RPMI7951 (cell line): ENCODE data around the gene LCE2C. TPM values are rescaled to one million over a fixed set of nuclear protein-coding genes. Genes with fewer than 3 reads are reported as not detected.
"Not testable (repeated sequence)": the region's sequence is repeated elsewhere in the genome, so short reads cannot be mapped to it uniquely, and the experiment has no call there.

Experiments used
- DNase-seq: peaks from one replicate; pipeline ENCODE4 v3.0.0-alpha.2; 2012; ENCODE audit warnings: low read depth
- total RNA-seq: library from RNA; depleted of rRNA; stranded (reverse); fragments of >200 nt; shearing (Covaris generic); gene quantifications from 2 replicates; pipeline ENCODE4 v1.2.3, GENCODE V29; 2014; rRNA removed

Gene LCE2C, protein sequence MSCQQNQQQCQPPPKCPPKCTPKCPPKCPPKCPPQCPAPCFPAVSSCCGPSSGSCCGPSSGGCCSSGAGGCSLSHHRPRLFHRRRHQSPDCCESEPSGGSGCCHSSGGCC
- not detected in 2 replicates for total RNA-seq

DNA sequence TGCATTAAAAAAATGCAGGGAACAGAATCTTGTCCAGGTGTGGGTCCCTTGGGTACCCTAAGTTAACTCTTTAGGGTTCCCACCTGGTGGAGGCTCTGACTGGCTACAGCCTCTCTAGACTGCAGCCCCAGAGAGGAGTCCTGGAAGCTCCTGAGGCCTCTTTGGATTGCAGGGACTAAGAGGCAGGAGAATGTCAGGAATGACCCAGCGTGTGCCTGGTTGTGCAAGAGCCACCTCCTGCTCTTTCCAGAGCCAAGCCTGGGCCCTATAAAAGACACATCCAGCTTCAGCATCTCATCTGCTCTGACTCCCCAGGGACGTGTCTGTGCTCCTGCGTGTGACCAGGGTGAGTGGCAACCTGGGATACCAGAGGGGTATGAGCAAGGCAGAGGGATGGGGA, at the start of gene LCE2C:
Gene LCE2C (plus strand): TSS at position 297 of the 400 bp plus-strand sequence. CDS start 737 bp downstream, outside the sequence.
- DNase-seq = not testable (repeated sequence)

DNA sequence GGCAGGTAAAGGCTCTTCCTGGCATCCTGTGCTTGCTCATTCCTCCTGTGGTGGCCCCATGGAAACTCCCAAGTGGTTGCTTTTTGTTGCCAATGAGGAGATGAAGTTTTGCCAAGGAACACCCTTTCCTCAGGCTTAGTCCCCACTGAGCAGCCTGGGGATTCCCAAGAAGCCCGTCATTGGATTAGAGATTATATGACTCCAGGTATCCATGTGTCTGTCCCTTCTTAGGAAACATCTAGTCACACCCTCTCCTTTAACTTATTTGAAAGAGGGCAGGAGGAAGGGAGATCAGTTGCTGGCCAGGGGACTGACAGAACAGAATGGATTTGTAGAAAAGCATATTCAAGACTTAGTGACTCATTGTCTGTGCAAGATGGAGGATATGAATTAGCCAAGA, 48.3 kb upstream of the LCE2C start:
- no peak for DNase-seq

DNA sequence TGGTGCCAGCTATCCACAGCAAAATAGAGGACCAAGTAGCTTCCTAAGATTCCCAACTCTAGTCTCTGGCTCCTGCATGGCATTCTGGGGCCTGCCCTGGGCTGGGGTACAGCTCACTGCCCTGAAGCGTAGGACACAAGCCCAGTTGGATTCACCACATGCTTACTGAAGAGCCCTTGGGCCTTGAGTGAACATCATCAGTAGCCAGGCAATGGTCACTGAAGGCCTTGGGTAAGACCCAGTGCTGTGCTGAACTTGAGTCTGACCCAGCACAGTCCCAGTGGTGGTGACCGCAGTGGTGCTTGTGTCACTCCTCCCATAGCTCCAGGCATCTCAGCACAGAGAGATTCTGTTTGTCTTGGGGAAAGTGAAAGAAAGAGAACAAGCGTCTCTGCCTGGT, 44.5 kb upstream of the LCE2C start:
- DNase-seq = peak; percentile 57

DNA sequence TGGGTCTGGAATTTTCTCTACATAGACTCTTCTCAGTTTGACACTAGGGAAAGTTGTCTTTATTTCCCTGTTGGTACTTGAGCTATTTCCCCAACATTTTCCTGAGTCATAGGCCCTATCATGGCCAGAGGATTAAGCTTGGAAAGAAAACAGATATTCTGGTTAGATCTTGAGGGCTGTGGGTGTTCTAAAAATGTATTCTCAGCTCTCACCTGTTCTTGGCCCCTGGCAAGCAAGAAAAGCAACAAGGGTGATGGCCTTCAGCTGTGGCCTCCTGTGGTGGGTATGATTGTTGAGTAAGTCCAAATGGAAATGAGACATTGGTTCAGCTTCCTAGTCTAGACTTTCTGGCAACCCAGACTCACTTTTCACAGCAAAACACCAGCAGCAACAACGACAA, 34.7 kb upstream of the LCE2C start:
- DNase-seq = no peak

DNA sequence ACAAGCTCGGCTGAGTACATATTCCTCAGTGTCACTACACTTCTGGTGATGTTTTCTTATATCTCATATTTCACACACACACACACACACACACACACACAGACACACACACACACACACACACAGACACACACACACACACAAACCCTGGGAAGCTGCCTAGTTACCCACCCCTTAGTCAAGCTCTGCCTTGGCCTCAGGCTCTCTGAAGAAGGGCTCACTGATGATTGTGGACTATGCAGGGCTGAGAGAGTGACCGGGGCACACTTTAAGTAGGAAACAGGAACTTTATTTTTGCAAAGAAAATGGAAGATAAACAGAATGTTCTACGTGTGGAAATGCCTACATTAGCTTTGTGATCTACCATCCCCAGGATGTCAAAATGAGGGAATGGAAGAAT, 31.1 kb upstream of the LCE2C start:
- no peak for DNase-seq

DNA sequence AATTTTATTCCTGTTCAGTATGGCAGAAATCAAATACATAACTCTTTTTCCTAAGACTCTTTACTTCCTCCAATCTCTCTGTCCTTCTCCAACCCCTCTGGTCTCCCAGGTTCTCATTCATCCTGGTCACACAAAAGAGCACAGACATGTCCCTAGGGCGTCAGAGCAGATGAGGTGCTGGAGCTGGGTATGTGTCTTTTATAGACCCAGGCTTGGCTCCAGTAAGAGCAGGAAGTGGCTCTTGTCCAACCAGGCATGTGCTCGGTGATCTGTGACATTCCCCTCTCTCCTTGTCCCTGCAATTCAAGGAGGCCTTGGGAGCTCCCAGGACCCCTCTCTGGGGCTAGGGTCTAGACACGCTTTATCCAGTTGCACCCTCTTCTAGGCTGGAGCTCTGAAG, 29.9 kb upstream of the LCE2C start:
- DNase-seq = no peak

DNA sequence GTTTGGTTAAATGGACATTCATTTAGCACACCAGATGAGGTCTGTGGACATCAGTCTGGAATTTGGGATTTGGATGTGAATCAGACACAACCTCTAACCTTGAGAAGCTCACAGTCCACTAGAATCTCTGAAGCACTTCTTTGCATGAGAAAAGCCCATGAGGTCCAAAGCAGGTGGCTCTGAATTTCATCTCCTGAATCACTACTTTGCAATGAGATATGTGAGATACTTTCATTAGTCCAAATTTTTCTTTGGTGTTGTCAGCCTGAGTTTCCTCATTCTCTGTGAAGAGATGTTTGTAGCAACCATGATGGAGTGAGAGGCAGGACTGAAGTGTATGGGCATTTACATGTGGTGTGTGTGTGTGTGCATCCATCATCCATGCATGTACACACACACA, 28.4 kb upstream of the LCE2C start:
- no peak for DNase-seq

DNA sequence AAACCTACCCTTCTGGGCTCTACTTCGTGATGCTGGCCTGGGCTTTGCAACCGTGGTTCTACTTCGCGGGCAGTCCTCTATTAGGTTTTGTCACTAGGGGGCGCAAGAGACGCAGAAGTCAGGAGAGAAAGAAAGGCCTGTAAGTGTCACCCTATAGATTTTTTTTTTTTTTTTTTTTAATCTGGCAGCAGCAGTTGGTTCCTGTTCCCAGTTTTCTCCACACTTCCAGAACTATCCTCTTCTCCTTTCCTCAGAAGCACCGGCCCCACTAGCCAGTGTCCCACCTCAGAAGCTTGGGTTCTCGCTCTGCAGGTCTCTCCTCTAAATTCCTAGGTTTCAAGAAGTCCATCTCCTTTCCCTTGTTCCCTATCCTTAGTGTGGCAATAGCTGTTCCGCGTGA, 21.0 kb upstream of the LCE2C start:
- peak; percentile 39 for DNase-seq

DNA sequence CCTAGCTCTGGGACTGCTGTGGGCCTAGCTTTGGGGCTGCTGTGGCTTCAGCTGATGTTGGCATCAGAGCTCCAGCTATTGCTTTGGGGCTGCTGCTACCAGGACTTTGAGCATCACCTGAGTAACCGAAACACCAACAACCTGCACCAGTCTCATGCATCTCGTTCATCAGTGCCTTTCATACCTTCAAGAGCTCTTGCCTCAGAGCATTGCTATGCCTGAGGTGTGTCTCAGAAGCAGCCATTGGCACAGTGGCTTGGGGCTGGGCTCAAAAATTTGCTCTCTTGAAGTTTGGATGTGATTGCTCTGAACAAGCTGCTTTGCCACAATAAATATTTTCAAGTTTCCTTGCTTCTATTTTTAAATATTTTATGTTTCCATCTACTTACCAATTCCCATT, 18.6 kb upstream of the LCE2C start:
- no peak for DNase-seq

DNA sequence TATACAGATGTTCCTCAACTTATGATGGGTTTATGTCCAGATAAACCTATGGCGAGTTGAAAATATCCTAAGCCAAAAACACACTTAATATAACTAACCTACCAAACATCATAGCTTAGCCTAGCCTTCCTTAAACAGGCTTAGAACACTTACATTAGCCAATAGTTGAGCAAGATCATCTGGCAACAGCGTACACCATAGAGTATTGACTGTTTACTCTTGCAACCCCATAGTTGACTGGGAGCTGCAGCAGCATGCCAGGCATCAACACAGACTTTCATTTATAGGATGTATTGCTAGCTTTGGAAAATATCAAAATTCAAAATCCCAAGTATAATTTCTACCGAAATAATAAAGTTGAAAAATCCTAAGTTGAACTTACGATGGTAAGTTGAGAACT, 17.4 kb upstream of the LCE2C start:
- DNase-seq = no peak

DNA sequence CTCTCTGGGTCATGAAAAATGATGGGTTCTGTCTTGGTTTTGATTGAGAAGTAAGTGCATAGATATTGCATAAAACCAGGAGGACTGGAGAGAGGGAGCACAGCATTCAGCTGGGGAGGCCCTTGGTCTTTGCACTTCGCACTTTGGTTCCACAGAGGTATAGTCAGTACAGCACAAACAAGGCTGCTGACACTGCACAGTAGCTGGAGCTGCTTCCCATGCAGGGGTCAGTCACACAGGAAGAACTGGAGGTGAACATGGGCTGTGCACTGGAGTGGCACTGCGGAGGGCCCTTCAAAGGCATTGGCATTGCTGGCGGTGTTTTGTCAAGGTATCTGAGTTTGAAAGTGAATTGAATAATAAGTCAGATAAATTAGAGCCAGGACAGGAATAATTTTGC, 16.4 kb upstream of the LCE2C start:
- DNase-seq = no peak

DNA sequence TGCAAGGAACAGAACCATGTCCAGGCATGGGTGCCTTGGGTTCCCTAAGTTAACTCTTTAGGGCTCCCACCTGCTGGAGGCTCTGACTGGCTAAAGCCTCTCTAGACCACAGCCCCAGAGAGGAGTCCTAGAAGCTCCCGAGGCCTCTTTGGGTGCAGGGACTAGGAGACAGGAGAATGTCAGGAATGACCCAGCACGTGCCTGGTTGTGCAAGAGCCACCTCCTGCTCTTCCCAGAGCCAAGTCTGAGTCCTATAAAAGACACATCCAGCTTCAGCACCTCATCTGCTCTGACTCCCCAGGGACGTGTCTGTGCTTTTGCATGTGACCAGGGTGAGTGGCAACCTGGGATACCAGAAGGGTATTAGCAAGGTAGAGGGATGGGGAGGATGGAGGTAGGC, 12.0 kb upstream of the LCE2C start, which contains the start of gene LCE2D:
Gene LCE2D (plus strand): TSS at position 283 of the 400 bp plus-strand sequence. CDS start 726 bp downstream, outside the sequence.
- no peak for DNase-seq

DNA sequence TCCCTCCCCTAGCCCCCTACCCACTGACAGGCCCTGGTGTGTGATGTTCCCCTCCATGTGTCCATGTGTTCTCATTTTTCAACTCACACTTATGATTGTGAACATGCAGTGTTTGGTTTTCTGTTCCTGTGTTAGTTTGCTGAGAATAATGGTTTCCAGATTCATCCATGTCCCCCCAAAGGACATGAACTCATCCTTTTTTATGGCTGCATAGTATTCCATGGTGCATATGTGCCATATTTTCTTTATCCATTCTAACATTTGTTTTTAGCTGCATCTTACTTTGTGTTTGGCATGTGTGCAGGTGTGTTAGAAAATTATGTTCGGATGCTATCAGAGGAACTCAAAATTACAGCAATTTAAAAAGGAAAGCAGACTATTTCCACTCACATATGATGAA, 8.9 kb upstream of the LCE2C start:
- not testable (repeated sequence) for DNase-seq

DNA sequence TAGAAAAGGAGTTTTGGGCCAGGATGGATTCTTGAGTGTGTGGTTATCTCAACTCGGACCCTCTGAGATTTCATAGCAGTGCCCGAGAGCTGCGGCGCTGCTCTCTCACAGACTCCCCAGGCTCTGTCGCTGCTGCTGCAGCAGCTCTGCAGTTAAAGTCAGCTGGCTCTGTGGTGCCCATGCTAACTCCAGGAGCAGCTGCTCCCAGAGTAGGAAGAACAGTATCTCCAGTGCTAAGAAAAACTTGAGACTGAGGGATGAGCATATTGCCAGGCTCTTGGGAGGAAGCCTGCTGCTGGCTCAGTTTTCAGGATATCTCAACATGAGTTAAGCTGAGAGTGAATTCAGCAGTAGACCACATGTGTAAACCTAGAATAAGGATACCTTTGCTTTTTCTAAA, 7.4 kb upstream of the LCE2C start:
- no peak for DNase-seq

DNA sequence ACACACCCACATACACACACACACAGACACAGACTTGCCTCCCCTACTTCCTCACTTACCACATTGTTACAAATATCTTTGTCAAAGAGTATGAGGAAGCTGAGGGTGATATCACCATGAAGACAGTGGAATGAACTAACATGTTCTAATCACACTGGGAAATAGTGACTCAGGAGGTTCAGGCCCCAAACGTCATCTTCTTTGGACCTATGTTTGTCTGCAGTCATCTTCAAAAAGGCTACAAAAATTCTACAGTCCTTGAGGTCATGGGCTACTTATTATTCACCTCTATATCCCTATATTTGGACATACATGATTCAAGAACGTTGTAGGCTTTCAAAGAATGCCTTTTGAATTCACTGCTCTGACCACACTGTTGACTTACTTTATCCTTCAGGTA, 2.1 kb upstream of the LCE2C start:
- no peak for DNase-seq

DNA sequence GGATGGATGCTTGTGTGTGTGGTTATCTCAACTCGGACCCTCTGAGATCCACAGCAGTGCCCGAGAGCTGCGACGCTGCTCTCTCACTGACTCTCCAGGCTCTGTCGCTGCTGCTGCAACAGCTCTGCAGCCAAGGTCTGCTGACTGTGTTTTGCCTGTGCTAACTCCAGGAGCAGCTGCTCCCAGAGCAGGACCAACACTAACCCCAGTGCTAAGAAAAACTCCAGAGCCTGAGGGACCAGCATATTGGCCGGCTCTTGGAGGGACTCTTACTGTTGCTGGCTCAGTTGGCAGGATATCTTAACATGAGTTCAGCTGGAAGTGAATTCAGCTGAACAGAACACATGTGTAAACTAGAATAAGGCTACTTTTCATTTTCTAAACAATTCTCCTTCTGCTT, 4.4 kb downstream of the LCE2C start:
- no peak for DNase-seq

DNA sequence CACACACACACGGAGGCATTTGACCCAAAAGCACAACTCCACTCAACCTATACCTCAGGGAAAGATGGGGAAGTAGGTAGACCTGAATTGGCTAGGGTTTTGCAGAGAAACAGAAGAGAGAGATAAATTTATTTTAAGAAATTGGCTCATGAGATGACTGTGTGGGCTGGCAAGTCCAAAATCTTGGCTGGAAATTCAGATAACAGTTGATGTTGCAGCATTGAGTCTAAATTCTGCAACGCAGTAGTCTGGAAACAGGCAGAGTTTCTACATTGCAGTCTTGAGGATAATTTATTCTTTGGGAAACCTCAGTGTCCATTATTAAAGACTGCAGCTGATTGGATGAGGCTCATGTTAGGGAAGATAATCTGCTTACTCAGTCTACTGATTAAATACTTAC, 6.5 kb downstream of the LCE2C start:
- DNase-seq = no peak

DNA sequence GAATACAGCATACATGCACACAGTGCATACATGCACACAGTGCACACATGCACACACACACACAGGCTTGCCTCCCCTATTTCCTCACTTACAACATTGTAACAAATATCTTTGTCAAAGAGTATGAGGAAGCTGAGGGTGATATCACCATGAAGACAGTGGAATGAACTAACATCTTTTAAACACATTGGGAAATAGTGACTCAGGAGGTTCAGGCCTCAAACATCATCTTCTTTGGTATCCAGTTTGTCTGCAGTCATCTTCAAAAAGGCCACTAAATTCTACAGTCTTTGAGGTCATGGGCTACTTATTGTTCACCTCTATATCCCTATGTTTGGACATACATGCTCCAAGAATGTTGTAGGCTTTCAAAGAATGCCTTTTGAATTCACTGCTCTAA, 8.8 kb downstream of the LCE2C start:
- DNase-seq = no peak

DNA sequence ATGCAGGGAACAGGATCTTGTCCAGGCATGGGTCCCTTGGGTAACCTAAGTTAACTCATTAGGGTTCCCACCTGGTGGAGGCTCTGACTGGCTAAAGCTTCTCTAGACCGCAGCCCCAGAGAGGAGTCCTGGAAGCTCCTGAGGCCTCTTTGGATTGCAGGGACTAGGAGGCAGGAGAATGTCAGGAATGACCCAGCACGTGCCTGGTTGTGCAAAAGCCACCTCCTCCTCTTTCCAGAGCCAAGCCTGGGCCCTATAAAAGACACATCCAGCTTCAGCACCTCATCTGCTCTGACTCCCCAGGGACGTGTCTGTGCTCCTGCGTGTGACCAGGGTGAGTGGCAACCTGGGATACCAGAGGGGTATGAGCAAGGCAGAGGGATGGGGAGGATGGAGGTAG, 10.7 kb downstream of the LCE2C start, which contains the start of gene LCE2B:
Gene LCE2B (plus strand): TSS at position 301 of the 400 bp plus-strand sequence. CDS start 721 bp downstream, outside the sequence.
- DNase-seq = not testable (repeated sequence)

DNA sequence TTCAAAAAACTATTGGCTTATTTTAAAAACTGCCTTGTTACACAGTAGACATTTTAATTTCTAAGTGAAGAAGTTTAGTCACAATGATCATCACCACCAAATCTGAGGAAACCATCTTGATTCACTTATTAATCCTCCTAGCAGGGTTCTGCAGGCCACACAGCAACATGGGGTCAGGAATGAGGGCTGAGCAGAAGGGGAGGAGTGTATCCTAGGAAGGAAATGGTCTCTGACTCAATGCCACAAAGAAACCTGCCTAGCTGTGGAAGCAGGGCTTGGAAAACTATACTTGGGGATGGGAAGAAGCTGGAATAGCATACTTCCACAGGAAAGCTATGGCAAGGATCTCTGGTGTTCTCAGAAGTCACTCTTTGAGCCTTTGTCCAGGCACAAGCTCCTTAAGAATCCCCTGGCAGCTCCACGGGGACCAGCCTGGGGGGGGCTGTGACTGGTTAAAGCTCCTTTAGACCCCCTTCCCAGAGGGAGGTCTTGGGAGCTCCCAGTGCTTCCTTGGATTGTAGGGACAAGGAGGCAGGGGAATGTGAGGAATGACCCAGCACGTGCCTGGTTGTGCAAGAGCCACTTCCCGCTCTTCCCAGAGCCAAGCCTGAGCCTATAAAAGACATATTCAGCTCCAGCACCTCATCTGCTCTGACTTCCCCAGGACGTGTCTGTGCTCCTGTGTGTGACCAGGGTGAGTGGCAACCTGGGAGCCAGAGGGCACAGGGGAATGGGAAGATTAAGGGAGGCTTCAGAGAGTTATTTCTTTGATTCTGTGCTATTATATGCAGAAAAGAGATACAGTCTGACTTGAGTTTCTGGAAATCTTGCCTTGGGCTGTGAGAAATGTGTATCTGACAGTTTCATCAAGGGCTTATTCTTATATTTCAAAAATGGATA, 22.9 kb downstream of the LCE2C start, which contains the start of gene LCE2A:
Gene LCE2A (plus strand): TSS at position 645 of the 900 bp plus-strand sequence. CDS start 557 bp downstream, outside the sequence.
- no peak for DNase-seq

DNA sequence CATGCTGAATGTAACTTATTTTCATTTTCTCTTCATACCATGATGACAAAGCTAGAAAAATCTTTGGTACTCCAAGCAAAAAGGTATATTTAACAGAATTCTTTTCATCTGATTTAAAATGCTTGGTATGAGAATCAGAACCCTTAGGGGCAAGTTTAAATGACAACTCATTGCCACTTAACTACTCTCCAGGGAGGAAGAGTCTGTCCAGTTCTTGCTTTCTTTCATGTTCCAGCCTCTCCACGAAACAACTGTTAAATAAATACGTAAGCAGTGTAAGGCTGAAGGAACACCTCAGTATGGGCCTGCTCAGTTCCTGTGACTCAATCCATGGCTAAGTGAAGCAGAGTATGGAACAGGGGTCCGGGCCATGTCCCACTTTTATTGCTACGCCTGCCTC, 24.7 kb downstream of the LCE2C start:
- no peak for DNase-seq

DNA sequence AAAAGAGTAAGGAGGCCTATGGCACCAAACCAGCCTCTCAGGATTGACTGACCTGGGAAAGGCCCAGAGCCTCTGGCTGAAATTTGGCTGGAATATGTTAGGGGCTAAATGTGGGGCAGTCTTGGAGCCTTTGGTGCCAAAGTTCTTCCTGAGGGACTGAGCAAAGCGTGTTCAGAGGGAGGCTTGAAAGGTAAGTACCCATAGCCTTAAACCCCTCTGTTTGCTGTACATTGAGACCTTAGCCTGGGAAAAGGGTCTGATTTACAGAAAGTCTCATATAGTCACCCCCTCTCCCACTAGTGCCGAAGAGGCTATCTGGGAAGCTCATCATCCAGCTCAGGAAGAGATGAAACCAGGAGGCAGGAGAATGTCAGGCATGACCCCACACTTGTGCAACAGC, 32.8 kb downstream of the LCE2C start, which contains the start of gene LCE4A:
Gene LCE4A (plus strand): TSS at position 301 of the 400 bp plus-strand sequence. CDS start 916 bp downstream, outside the sequence.
- no peak for DNase-seq

DNA sequence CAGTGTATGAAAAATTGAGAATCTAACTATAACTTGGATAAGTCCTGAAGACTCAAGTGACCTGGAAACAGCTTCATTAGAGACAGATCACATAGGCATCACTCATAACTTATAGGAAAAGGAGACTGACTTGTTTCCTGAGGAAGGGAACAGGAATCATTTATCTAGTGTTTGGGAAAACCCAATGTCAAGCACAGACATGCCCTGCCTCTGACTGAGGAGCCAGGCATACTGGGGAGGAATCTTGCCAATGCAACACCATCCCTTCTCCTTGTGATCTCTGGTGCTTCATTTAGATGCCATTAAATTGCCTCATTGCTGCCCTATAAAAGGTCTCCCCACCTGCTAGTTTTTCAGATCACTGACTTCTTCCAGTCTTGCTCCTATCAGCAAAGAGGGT, 43.2 kb downstream of the LCE2C start:
- DNase-seq = no peak
